HEK293 (cell line): ENCODE measurements around the gene NFAT5.
"Not testable (repeated sequence)": the region's sequence is repeated elsewhere in the genome, so short reads cannot be mapped to it uniquely, and the experiment has no call there.

Experiments
- CTCF ChIA-PET: fragments of 350-600 bp; formaldehyde crosslinking; extraction: SDS; loops from one replicate; lab custom pipeline; 2021; ENCODE audit warnings: antibody characterized with exemption; lab: Yijun Ruan, JAX
- POLR2A ChIA-PET: fragments of 300-600 bp; formaldehyde crosslinking; extraction: SDS; loops from one replicate; lab custom pipeline; 2020; ENCODE audit warnings: antibody characterized with exemption, inconsistent platforms; lab: Yijun Ruan, JAX
- H3K27ac ChIP-seq: fragments of 200-500 bp; sonication (Bioruptor generic); 2 replicates; pipeline ENCODE4 v1.5.1; 2014; ENCODE audit warnings: low read depth, low read length, control low read depth, inconsistent platforms; ENCODE audit errors: extremely low read depth
- H3K36me3 ChIP-seq, 2 experiments: fragments of 200-500 bp in 1 of 2; sonication (Bioruptor generic) in 1 of 2; 1 replicate in 1 of 2; 2 replicates in 1 of 2; pipeline ENCODE4 v1.5.1; 2014 to 2017; ENCODE audit warnings: inconsistent platforms in 2 of 2, low read length in 2 of 2; ENCODE audit not compliant: control insufficient read depth in 2 of 2, insufficient read depth in 1 of 2
- H3K4me1 ChIP-seq: fragments of 200-500 bp; sonication (Bioruptor generic); 2 replicates; pipeline ENCODE4 v1.5.1; 2014; ENCODE audit warnings: mild to moderate bottlenecking, low read length, inconsistent platforms; ENCODE audit not compliant: control insufficient read depth, insufficient read depth
- H3K4me3 ChIP-seq: 2 replicates; pipeline ENCODE4 v1.5.1; 2011; ENCODE audit warnings: low read depth, mild to moderate bottlenecking, control low read depth, low read length, moderate library complexity
- H3K9me3 ChIP-seq: fragments of 200-500 bp; sonication (Bioruptor generic); 2 replicates; pipeline ENCODE4 v1.5.1; 2014; ENCODE audit warnings: low read depth, low read length, inconsistent platforms; ENCODE audit not compliant: control insufficient read depth, insufficient read depth
- BCL6B ChIP-seq: fragments of 450-650 bp; formaldehyde crosslinking; IDR thresholded peaks from 2 replicates; pipeline ENCODE4 v1.5.1; 2017; ENCODE audit warnings: missing biosample characterization, missing genetic modification characterization
- FEZF1 ChIP-seq: fragments of 450-650 bp; formaldehyde crosslinking; IDR thresholded peaks from 2 replicates; pipeline ENCODE4 v1.5.1; 2016; ENCODE audit warnings: missing biosample characterization, missing genetic modification characterization
- MEIS1 ChIP-seq: sonication (generic); formaldehyde crosslinking; IDR thresholded peaks from 2 replicates; pipeline ENCODE4 v1.8.1; 2022; ENCODE audit warnings: missing genetic modification reagents, mild to moderate bottlenecking, borderline replicate concordance
- SCRT1 ChIP-seq: fragments of 450-650 bp; formaldehyde crosslinking; IDR thresholded peaks from 2 replicates; pipeline ENCODE4 v1.5.1; 2016; ENCODE audit warnings: missing biosample characterization, missing genetic modification characterization, borderline replicate concordance
- ZBTB1 ChIP-seq: fragments of 450-650 bp; formaldehyde crosslinking; IDR thresholded peaks from 2 replicates; pipeline ENCODE4 v1.5.1; 2016; ENCODE audit warnings: missing biosample characterization, missing genetic modification characterization
- ZBTB49 ChIP-seq: fragments of 450-650 bp; formaldehyde crosslinking; IDR thresholded peaks from 2 replicates; pipeline ENCODE4 v1.5.1; 2016; ENCODE audit warnings: missing biosample characterization, missing genetic modification characterization, low read depth
- ZEB2 ChIP-seq: fragments of 450-650 bp; formaldehyde crosslinking; IDR thresholded peaks from 2 replicates; pipeline ENCODE4 v1.5.1; 2016; ENCODE audit warnings: missing biosample characterization, missing genetic modification characterization
- ZFHX2 ChIP-seq: fragments of 450-650 bp; formaldehyde crosslinking; conservative IDR thresholded peaks from 2 replicates; pipeline ENCODE4 v1.5.1; 2016; ENCODE audit warnings: missing biosample characterization, missing genetic modification characterization
- ZNF121 ChIP-seq: fragments of 450-650 bp; formaldehyde crosslinking; IDR thresholded peaks from 2 replicates; pipeline ENCODE4 v1.5.1; 2016; ENCODE audit warnings: missing biosample characterization, missing genetic modification characterization
- ZNF175 ChIP-seq: fragments of 450-650 bp; formaldehyde crosslinking; IDR thresholded peaks from 2 replicates; pipeline ENCODE4 v1.5.1; 2016; ENCODE audit warnings: missing biosample characterization, missing genetic modification characterization
- ZNF18 ChIP-seq: fragments of 450-650 bp; formaldehyde crosslinking; IDR thresholded peaks from 2 replicates; pipeline ENCODE4 v1.5.1; 2016; ENCODE audit warnings: missing biosample characterization, missing genetic modification characterization
- ZNF248 ChIP-seq: fragments of 450-650 bp; formaldehyde crosslinking; IDR thresholded peaks from 2 replicates; pipeline ENCODE4 v1.5.1; 2017; ENCODE audit warnings: missing biosample characterization, missing genetic modification characterization
- ZNF362 ChIP-seq: fragments of 450-650 bp; formaldehyde crosslinking; IDR thresholded peaks from 2 replicates; pipeline ENCODE4 v1.5.1; 2016; ENCODE audit warnings: missing biosample characterization, missing genetic modification characterization
- ZNF560 ChIP-seq: fragments of 450-650 bp; formaldehyde crosslinking; IDR thresholded peaks from 2 replicates; pipeline ENCODE4 v1.5.1; 2017; ENCODE audit warnings: missing biosample characterization, missing genetic modification characterization, borderline replicate concordance
- ZNF561 ChIP-seq: fragments of 450-650 bp; IDR thresholded peaks from 2 replicates; pipeline ENCODE4 v1.5.1; 2018; ENCODE audit warnings: missing biosample characterization, missing genetic modification characterization, borderline replicate concordance
- ZNF596 ChIP-seq: fragments of 450-650 bp; IDR thresholded peaks from 2 replicates; pipeline ENCODE4 v1.5.0; 2018; ENCODE audit warnings: missing biosample characterization, mild to moderate bottlenecking, missing genetic modification characterization, moderate library complexity
- ZNF600 ChIP-seq: fragments of 450-650 bp; formaldehyde crosslinking; IDR thresholded peaks from 2 replicates; pipeline ENCODE4 v1.5.1; 2016; ENCODE audit warnings: missing biosample characterization, missing genetic modification characterization
- ZNF664 ChIP-seq: fragments of 450-650 bp; formaldehyde crosslinking; IDR thresholded peaks from 2 replicates; pipeline ENCODE4 v1.5.1; 2016; ENCODE audit warnings: missing biosample characterization, missing genetic modification characterization
- ZNF76 ChIP-seq: fragments of 450-650 bp; formaldehyde crosslinking; IDR thresholded peaks from 2 replicates; pipeline ENCODE4; 2016; ENCODE audit warnings: low read depth, missing biosample characterization, missing genetic modification characterization, borderline replicate concordance

Gene NFAT5

GRCh38 chr16:69561367-69561766 is 4.4 kb upstream of the NFAT5 start:
- H3K4me3 ChIP-seq, H3K4me1 ChIP-seq, POLR2A ChIA-PET, CTCF ChIA-PET, H3K9me3 ChIP-seq, H3K27ac ChIP-seq, H3K36me3 ChIP-seq: not testable (repeated sequence)
- peak; percentile 81; the same call in 1 of the 2 replicates for TF ChIP-seq ZNF121 (tag by site-specific recombination)
- TF ChIP-seq SCRT1 (tag by site-specific recombination), result 0 out of 2 replicates have a peak, but pooled peaks have one; percentile 19
- peak; percentile 76 for TF ChIP-seq ZNF18 (tag by site-specific recombination)

- TF ChIP-seq ZNF560 (tag by site-specific recombination) (no peak), ZBTB49 (no peak), ZBTB1 (tag by site-specific recombination) (no peak), ZNF664 (tag by site-specific recombination) (no peak; the same call in 1 of the 2 replicates), FEZF1 (tag by site-specific recombination) (no peak), BCL6B (tag by site-specific recombination) (no peak), ZNF596 (tag by site-specific recombination) (no peak), ZEB2 (tag by site-specific recombination) (no peak), ZNF362 (tag by site-specific recombination) (no peak), ZNF248 (tag by site-specific recombination) (no peak), ZNF175 (tag by site-specific recombination) (no peak), ZNF561 (tag by site-specific recombination) (no peak), ZNF76 (tag by site-specific recombination) (no peak), ZNF600 (no peak), ZFHX2 (no peak), MEIS1 (CRISPR knock-in tag) (no peak)
- TF ChIP-seq, all 188 proteins: peak for 0
- Histone ChIP-seq H3K36me3 (no peaks in the 10 kb centered on the region), H3K9me3 (no peaks in the 10 kb centered on the region), H3K27ac (no peak overlapping the region), H3K4me1 (peaks cover 7% of the 10 kb centered on the region), H3K4me3 (no peak overlapping the region)
- CTCF ChIA-PET, result no interaction called here
- POLR2A ChIA-PET, result no interaction called here
Observed at GRCh38 chr16:69561901-69562300, 3.9 kb upstream of the NFAT5 start.
